Activated CD4-positive, alpha-beta memory T cell treated with anti-CD3 and anti-CD28 coated beads for 36 hours (primary cell): Measurements from ENCODE around the gene ATG4B. TPM values are rescaled to one million over a fixed set of nuclear protein-coding genes. Genes with fewer than 3 reads are reported as not detected.

Experiments
- CTCF ChIA-PET: fragments of 350-600 bp; sonication (Branson Sonifier 250); formaldehyde crosslinking; loops from one replicate; lab custom pipeline; 2021; ENCODE audit warnings: antibody characterized with exemption, inconsistent platforms; lab: Charles Lee
- POLR2A ChIA-PET: fragments of 350-600 bp; sonication (Branson Sonifier 250); formaldehyde crosslinking; loops from one replicate; lab custom pipeline; 2021; ENCODE audit warnings: antibody characterized with exemption; lab: Charles Lee
- DNase-seq: peaks from one replicate; pipeline ENCODE4 v3.0.0-alpha.2; 2020
- H3K27ac Mint-ChIP-seq: one replicate; pipeline ENCODE4 v1.8.0; 2021; ENCODE audit warnings: mixed read lengths
- H3K27me3 Mint-ChIP-seq: one replicate; pipeline ENCODE4 v1.8.0; 2021; ENCODE audit warnings: mixed read lengths
- H3K36me3 Mint-ChIP-seq: one replicate; pipeline ENCODE4 v1.8.0; 2021; ENCODE audit warnings: mixed read lengths
- H3K4me1 Mint-ChIP-seq: one replicate; pipeline ENCODE4 v1.8.0; 2021; ENCODE audit warnings: low read depth, mixed read lengths
- H3K4me3 Mint-ChIP-seq: one replicate; pipeline ENCODE4 v1.8.0; 2021; ENCODE audit warnings: mild to moderate bottlenecking, mixed read lengths
- H3K9me3 Mint-ChIP-seq: one replicate; pipeline ENCODE4 v1.8.0; 2021; ENCODE audit warnings: mixed read lengths
- intact Hi-C: fragments of 100-400 bp; cut with micrococcal nuclease; formaldehyde crosslinking; loops from one replicate; pipeline ENCODE4 v1.15.1; 2023
- total RNA-seq, 2 experiments: library from RNA; stranded (reverse); gene quantifications; one replicate each; pipeline ENCODE4 v1.2.3, GENCODE V29; 2021

Gene ATG4B
- total RNA-seq, 2 experiments from 2014 or later = 85.0 to 85.9 TPM

- H3K27ac Mint-ChIP-seq = peak overlapping the region; percentile 60
- H3K4me1 Mint-ChIP-seq = peaks cover 24% of the 10 kb centered on the region
- peaks cover 21% of the 10 kb centered on the region for H3K36me3 Mint-ChIP-seq
- DNase-seq = peak; percentile 28
- peak overlapping the region; percentile 23 for H3K4me3 Mint-ChIP-seq
- no peaks in the 10 kb centered on the region for H3K27me3 Mint-ChIP-seq
- no peaks in the 10 kb centered on the region for H3K9me3 Mint-ChIP-seq
- POLR2A ChIA-PET = interaction anchor here (1.6 to 4.1 kb wide), 3 partner anchors 9 to 13 kb away, joined by 3 to 53 read pairs (median 15); partner anchors contain the start of gene ING5
- CTCF ChIA-PET = interaction anchor here (1.6 to 3.9 kb wide), 4 partner anchors 11 to 189 kb away, joined by 3 to 40 read pairs (median 6); partner anchors contain the start of genes ATG4B and ING5
- intact Hi-C loops = loop anchor here (5.0 kb wide), 2 partner anchors 332 to 372 kb away; partner anchors contain the start of genes FARP2, HDLBP and SEPTIN2
Measured at GRCh38 chr2:241689306-241689705, 51.8 kb downstream of the ATG4B start.

- intact Hi-C loops = no loop called here
- DNase-seq = no peak
- H3K4me3 Mint-ChIP-seq = no peak overlapping the region
- peaks cover 20% of the 10 kb centered on the region for H3K4me1 Mint-ChIP-seq
- peaks cover 15% of the 10 kb centered on the region for H3K36me3 Mint-ChIP-seq
- CTCF ChIA-PET = interaction anchor here (0.7 kb wide), 1 partner anchor 47 kb away, joined by 3 read pairs; no protein-coding TSS in a partner anchor
- H3K27ac Mint-ChIP-seq = no peak overlapping the region
- no peaks in the 10 kb centered on the region for H3K9me3 Mint-ChIP-seq
- POLR2A ChIA-PET = no interaction called here
- H3K27me3 Mint-ChIP-seq = no peaks in the 10 kb centered on the region
Measured at GRCh38 chr2:241690202-241690717, 52.8 kb downstream of the ATG4B start.

- no peak for DNase-seq
- Mint-ChIP-seq H3K9me3 (no peaks in the 10 kb centered on the region), H3K27me3 (no peaks in the 10 kb centered on the region), H3K36me3 (peaks cover 18% of the 10 kb centered on the region), H3K4me3 (no peak overlapping the region), H3K27ac (no peak overlapping the region), H3K4me1 (peaks cover 13% of the 10 kb centered on the region)
- CTCF ChIA-PET = interaction anchor here (1.0 to 1.1 kb wide), 2 partner anchors 10 to 186 kb away, joined by 3 to 5 read pairs; partner anchors contain the start of gene ING5
- POLR2A ChIA-PET = interaction anchor here (1.7 kb wide), 1 partner anchor 9 kb away, joined by 8 read pairs; the partner anchor contains the start of gene ING5
- intact Hi-C loops = no loop called here
Measured at GRCh38 chr2:241692448-241692847, 55.0 kb downstream of the ATG4B start.

GRCh38 chr2:241695651-241696050 lies 58.2 kb downstream of the ATG4B start:
- H3K27me3 Mint-ChIP-seq = no peaks in the 10 kb centered on the region
- DNase-seq = no peak
- H3K9me3 Mint-ChIP-seq = no peaks in the 10 kb centered on the region
- intact Hi-C loops = no loop called here
- no peak overlapping the region for H3K4me3 Mint-ChIP-seq
- H3K36me3 Mint-ChIP-seq = peaks cover 13% of the 10 kb centered on the region
- H3K4me1 Mint-ChIP-seq = peaks cover 12% of the 10 kb centered on the region
- ChIA-PET CTCF (no interaction called here), POLR2A (interaction anchor here (0.7 kb wide), 1 partner anchor 183 kb away, joined by 3 read pairs; no protein-coding TSS in a partner anchor)
- no peak overlapping the region for H3K27ac Mint-ChIP-seq

GRCh38 chr2:241701149-241701398 lies 63.6 kb downstream of the ATG4B start:
- no peak for DNase-seq
- POLR2A ChIA-PET = interaction anchor here (0.6 to 4.2 kb wide), 9 partner anchors 9 to 256 kb away, joined by 3 to 53 read pairs (median 7); partner anchors contain the start of genes ATG4B, D2HGDH and DTYMK
- Mint-ChIP-seq H3K36me3 (peaks cover 9% of the 10 kb centered on the region), H3K4me3 (peak overlapping the region; percentile 84), H3K9me3 (no peaks in the 10 kb centered on the region), H3K27ac (peak overlapping the region; percentile 89), H3K27me3 (no peaks in the 10 kb centered on the region), H3K4me1 (peaks cover 25% of the 10 kb centered on the region)
- CTCF ChIA-PET = interaction anchor here (0.6 to 4.7 kb wide), 7 partner anchors 13 to 1187 kb away, joined by 3 to 50 read pairs (median 4); partner anchors contain the start of genes D2HGDH and DTYMK
- intact Hi-C loops = loop anchor here (1.0 to 5.0 kb wide), 3 partner anchors 15 to 384 kb away; partner anchors contain the start of genes DTYMK, FARP2, HDLBP and SEPTIN2

DNA sequence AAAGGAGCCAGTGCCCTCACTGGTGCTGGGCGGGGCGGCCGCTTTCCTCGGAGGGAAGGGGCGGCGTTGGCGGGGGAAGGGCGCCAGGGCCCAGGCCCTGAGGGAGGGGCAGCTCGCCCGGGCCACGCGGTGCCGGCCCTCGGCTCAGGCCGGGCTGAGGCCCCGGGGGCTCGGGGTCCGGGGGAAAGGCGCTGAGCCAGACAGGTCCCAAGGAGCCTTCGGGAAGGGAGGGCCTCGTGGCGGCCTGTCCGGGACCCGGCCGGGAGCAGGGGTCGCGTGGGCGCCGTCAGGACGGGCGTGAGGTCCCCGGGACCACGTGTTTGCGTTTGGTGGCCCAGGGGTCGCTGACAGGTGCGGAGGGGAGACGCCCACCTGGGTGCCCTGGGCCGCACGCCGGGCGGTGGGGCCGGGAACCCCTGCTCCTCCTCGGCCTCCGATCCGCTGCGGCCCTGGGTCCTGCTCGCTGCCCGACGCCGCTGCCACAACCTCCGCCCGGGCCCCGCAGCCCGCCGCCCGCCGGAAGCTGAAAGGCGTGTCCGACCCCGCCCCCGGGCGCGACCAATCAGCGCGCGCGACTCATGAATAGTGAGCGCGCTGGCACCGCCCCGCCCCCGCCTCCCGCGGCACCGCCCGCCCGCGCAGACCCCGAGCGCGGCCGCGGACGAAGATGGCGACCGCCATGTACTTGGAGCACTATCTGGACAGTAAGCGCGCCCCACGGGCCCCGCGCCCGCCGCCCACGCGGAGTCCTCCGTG lies 64.1 kb downstream of the ATG4B start, which contains the start of gene ING5:
Gene ING5 (plus strand): TSS at position 641 of the 756 bp plus-strand sequence. CDS start 27 bp downstream, at position 668.
- peaks cover 25% of the 10 kb centered on the region for H3K4me1 Mint-ChIP-seq
- POLR2A ChIA-PET = interaction anchor here (0.6 to 4.2 kb wide), 11 partner anchors 9 to 182 kb away, joined by 3 to 53 read pairs (median 6); partner anchors contain the start of genes ATG4B, D2HGDH and DTYMK
- intact Hi-C loops = loop anchor here (1.0 to 5.0 kb wide), 6 partner anchors 15 to 384 kb away; partner anchors contain the start of genes D2HGDH, DTYMK, FARP2 and HDLBP
- peaks cover 12% of the 10 kb centered on the region for H3K36me3 Mint-ChIP-seq
- peak; percentile 97 for DNase-seq
- H3K27ac Mint-ChIP-seq = peak within 1 kb of the TSS; percentile 89
- CTCF ChIA-PET = interaction anchor here (0.6 to 4.7 kb wide), 12 partner anchors 9 to 177 kb away, joined by 3 to 50 read pairs (median 5); partner anchors contain the start of genes D2HGDH and DTYMK
- peak within 1 kb of the TSS; percentile 84 for H3K4me3 Mint-ChIP-seq
- H3K27me3 Mint-ChIP-seq = no peaks in the 10 kb centered on the region
- peaks cover 1% of the 10 kb centered on the region for H3K9me3 Mint-ChIP-seq

- peak overlapping the region; percentile 63 for H3K27ac Mint-ChIP-seq
- H3K4me3 Mint-ChIP-seq = peak overlapping the region; percentile 84
- H3K9me3 Mint-ChIP-seq = peaks cover 3% of the 10 kb centered on the region
- H3K27me3 Mint-ChIP-seq = no peaks in the 10 kb centered on the region
- POLR2A ChIA-PET = interaction anchor here (0.6 to 4.2 kb wide), 12 partner anchors 10 to 181 kb away, joined by 3 to 53 read pairs (median 6); partner anchors contain the start of genes ATG4B, D2HGDH, DTYMK and PDCD1
- CTCF ChIA-PET = interaction anchor here (0.6 to 4.7 kb wide), 13 partner anchors 10 to 176 kb away, joined by 3 to 50 read pairs (median 4); partner anchors contain the start of genes D2HGDH and DTYMK
- DNase-seq = peak; percentile 90
- intact Hi-C loops = loop anchor here (1.0 to 5.0 kb wide), 4 partner anchors 28 to 385 kb away; partner anchors contain the start of genes D2HGDH, HDLBP and SEPTIN2
- peaks cover 19% of the 10 kb centered on the region for H3K36me3 Mint-ChIP-seq
- H3K4me1 Mint-ChIP-seq = peaks cover 25% of the 10 kb centered on the region
Measured at GRCh38 chr2:241702155-241703031, 64.9 kb downstream of the ATG4B start.

GRCh38 chr2:241703032-241703604 lies 65.6 kb downstream of the ATG4B start:
- Mint-ChIP-seq H3K27me3 (no peaks in the 10 kb centered on the region), H3K27ac (peak overlapping the region; percentile 63), H3K9me3 (peaks cover 3% of the 10 kb centered on the region), H3K4me1 (peaks cover 25% of the 10 kb centered on the region), H3K36me3 (peaks cover 22% of the 10 kb centered on the region), H3K4me3 (peak overlapping the region; percentile 84)
- ChIA-PET POLR2A (interaction anchor here (0.5 to 4.2 kb wide), 5 partner anchors 15 to 175 kb away, joined by 3 to 53 read pairs (median 11); partner anchors contain the start of genes D2HGDH, DTYMK and PDCD1), CTCF (interaction anchor here (0.7 to 4.5 kb wide), 4 partner anchors 15 to 175 kb away, joined by 3 to 50 read pairs (median 22); partner anchors contain the start of gene D2HGDH)
- peak; percentile 12 for DNase-seq
- intact Hi-C loops = loop anchor here (5.0 kb wide), 1 partner anchor 386 kb away; the partner anchor contains the start of genes HDLBP and SEPTIN2

GRCh38 chr2:241706537-241706936 lies 69.0 kb downstream of the ATG4B start:
- CTCF ChIA-PET = no interaction called here
- intact Hi-C loops = no loop called here
- no peak for DNase-seq
- peaks cover 3% of the 10 kb centered on the region for H3K9me3 Mint-ChIP-seq
- H3K27ac Mint-ChIP-seq = no peak overlapping the region
- no peak overlapping the region for H3K4me3 Mint-ChIP-seq
- peaks cover 38% of the 10 kb centered on the region for H3K36me3 Mint-ChIP-seq
- peaks cover 13% of the 10 kb centered on the region for H3K4me1 Mint-ChIP-seq
- H3K27me3 Mint-ChIP-seq = no peaks in the 10 kb centered on the region
- POLR2A ChIA-PET = interaction anchor here (0.6 kb wide), 1 partner anchor 28 kb away, joined by 3 read pairs; no protein-coding TSS in a partner anchor

DNA sequence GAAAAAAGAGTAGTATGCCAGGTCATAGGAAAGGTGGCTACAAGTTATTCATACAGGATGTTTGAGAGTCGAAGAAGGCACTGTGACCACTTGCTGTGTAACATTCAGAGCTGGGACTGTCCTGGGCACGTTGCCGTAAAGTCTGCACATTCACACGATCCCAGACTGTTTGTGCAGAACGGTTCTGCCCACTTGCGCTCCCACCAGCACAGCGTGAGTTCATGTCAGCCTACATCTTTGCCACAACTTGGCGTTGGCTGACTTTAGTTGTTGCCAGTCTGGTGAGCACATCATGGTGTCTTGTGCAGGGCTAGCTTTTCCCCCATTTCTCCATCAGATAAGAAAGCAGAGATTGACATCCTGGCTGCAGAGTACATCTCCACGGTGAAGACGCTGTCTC lies 71.4 kb downstream of the ATG4B start:
- no peak for DNase-seq
- Mint-ChIP-seq H3K4me3 (no peak overlapping the region), H3K36me3 (peaks cover 52% of the 10 kb centered on the region), H3K27ac (no peak overlapping the region), H3K27me3 (no peaks in the 10 kb centered on the region), H3K4me1 (peaks cover 3% of the 10 kb centered on the region), H3K9me3 (peaks cover 3% of the 10 kb centered on the region)
- intact Hi-C loops = no loop called here
- ChIA-PET POLR2A (no interaction called here), CTCF (no interaction called here)
